ENCODE measurements around the gene KLHDC7B. TPM values are rescaled to one million over a fixed set of nuclear protein-coding genes. Genes with fewer than 3 reads are reported as not detected.

The KLHDC7B gene
- total RNA-seq, 4 donors from 2014 or later = 0.90 TPM; not detected in 3

GRCh38 chr22:50546326-50547262 lies 895 bp downstream of the KLHDC7B start:
- no peak overlapping the region for H3K4me3 ChIP-seq
- H3K36me3 ChIP-seq = no peaks in the 10 kb centered on the region
- H3K4me1 ChIP-seq = peaks cover 0 to 38% (median 20%) of the 10 kb centered on the region in 4 donors
- WGBS, 2 donors = 55 to 66% methylated on average over 12 to 34 of the region's 78 CpGs
- H3K27me3 ChIP-seq = peaks cover 0 to 63% of the 10 kb centered on the region in 2 donors
- TF ChIP-seq, protein P1, sequence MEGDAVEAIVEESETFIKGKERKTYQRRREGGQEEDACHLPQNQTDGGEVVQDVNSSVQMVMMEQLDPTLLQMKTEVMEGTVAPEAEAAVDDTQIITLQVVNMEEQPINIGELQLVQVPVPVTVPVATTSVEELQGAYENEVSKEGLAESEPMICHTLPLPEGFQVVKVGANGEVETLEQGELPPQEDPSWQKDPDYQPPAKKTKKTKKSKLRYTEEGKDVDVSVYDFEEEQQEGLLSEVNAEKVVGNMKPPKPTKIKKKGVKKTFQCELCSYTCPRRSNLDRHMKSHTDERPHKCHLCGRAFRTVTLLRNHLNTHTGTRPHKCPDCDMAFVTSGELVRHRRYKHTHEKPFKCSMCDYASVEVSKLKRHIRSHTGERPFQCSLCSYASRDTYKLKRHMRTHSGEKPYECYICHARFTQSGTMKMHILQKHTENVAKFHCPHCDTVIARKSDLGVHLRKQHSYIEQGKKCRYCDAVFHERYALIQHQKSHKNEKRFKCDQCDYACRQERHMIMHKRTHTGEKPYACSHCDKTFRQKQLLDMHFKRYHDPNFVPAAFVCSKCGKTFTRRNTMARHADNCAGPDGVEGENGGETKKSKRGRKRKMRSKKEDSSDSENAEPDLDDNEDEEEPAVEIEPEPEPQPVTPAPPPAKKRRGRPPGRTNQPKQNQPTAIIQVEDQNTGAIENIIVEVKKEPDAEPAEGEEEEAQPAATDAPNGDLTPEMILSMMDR (IDR thresholded peaks at IDR 0.05) = no peak
- TF ChIP-seq POLR2A (IDR thresholded peaks at IDR 0.05) (no peak), EP300 (IDR thresholded peaks at IDR 0.05) (no peak)
- DNase-seq (ENCODE audit: low spot score in 2 of 2) = no peak
- no peaks in the 10 kb centered on the region for H3K9me3 ChIP-seq
- H3K27ac ChIP-seq = no peak overlapping the region

DNA sequence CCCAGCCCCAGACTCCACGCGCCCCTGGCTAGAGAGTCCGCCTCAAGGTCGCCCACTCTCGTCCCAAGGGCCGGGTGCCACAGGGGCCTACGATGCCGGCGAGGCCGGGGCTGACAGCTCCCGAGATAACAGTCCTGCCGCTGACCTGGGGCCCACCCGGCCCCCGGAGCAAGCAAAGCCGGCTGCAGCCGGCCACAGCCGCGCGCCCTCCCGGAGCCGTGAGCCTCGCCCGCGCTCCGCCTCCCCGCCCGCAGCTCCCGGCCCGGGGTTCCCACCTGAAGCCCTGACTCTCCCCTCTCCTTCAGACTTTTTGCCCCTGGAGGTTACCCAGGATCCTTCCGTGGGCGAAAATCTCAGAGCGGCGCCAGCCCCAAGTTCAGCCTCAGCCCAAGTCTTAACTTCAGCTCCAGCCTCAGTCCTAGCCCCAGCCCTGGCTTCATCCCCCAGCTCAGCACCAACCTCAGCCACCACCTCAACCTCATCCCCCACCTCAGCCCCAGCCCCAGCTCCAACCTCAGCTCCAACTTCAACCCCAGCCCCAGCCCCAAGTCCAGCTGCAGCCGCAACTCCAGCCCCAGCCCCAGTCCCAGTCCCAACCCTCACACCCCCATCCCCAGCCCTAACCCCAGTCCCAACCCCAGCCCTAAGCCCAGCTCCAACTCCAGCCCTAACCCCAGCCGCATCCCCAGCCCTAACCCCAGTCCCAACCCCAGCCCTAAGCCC lies 1.7 kb downstream of the KLHDC7B start:
- Histone ChIP-seq H3K4me1 (peaks cover 0 to 34% (median 20%) of the 10 kb centered on the region in 4 donors), H3K27me3 (peaks cover 0 to 63% of the 10 kb centered on the region in 2 donors), H3K9me3 (no peaks in the 10 kb centered on the region), H3K4me3 (peak overlapping the region in 1 of 4 donors; percentile 3), H3K36me3 (no peaks in the 10 kb centered on the region), H3K27ac (no peak overlapping the region)
- 10 to 51% methylated on average over 20 to 35 of the region's 35 CpGs for WGBS, 2 donors
- no peak for DNase-seq (ENCODE audit: low spot score in 2 of 2)
- no peak for TF ChIP-seq EP300 (IDR thresholded peaks at IDR 0.05)
- no peak for TF ChIP-seq POLR2A (IDR thresholded peaks at IDR 0.05)
- TF ChIP-seq, protein P1 (IDR thresholded peaks at IDR 0.05) = no peak

GRCh38 chr22:50548040-50548920 lies 2.6 kb downstream of the KLHDC7B start:
- TF ChIP-seq, protein P1 (IDR thresholded peaks at IDR 0.05) = no peak
- no peak for TF ChIP-seq POLR2A (IDR thresholded peaks at IDR 0.05)
- peaks cover 0 to 34% (median 20%) of the 10 kb centered on the region in 4 donors for H3K4me1 ChIP-seq
- no peak for DNase-seq (ENCODE audit: low spot score in 2 of 2)
- no peaks in the 10 kb centered on the region for H3K9me3 ChIP-seq
- H3K36me3 ChIP-seq = no peaks in the 10 kb centered on the region
- H3K27me3 ChIP-seq = peaks cover 0 to 63% of the 10 kb centered on the region in 2 donors
- peak overlapping the region in 2 of 4 donors; percentile 11 to 71 for H3K27ac ChIP-seq
- WGBS, 2 donors = 0 to 8% methylated on average over 10 to 18 of the region's 56 CpGs
- peak overlapping the region in 3 of 4 donors; percentile 1 to 46 (median 40) for H3K4me3 ChIP-seq

GRCh38 chr22:50548921-50549790 lies 3.5 kb downstream of the KLHDC7B start:
- 61 to 83% methylated on average over 38 to 41 of the region's 68 CpGs for WGBS, 2 donors
- Histone ChIP-seq H3K4me1 (peaks cover 0 to 28% (median 14%) of the 10 kb centered on the region in 4 donors), H3K27ac (peak overlapping the region in 2 of 4 donors; percentile 11 to 71), H3K27me3 (peaks cover 0 to 56% of the 10 kb centered on the region in 2 donors), H3K9me3 (no peaks in the 10 kb centered on the region), H3K4me3 (peak overlapping the region in 3 of 4 donors; percentile 1 to 46 (median 40)), H3K36me3 (no peaks in the 10 kb centered on the region)
- TF ChIP-seq, protein P1 (IDR thresholded peaks at IDR 0.05) = no peak
- TF ChIP-seq POLR2A (IDR thresholded peaks at IDR 0.05) (no peak), EP300 (IDR thresholded peaks at IDR 0.05) (no peak)
- no peak for DNase-seq (ENCODE audit: low spot score in 2 of 2)

Data from tibial nerve (tissue), 4 donors.